Activated CD4-positive, alpha-beta T cell treated with anti-CD3 and anti-CD28 coated beads, Interleukin-2, amount 50 U/mL, for 4 hours (primary cell): ENCODE measurements around the gene MACROD1.
"Not testable (repeated sequence)": the region's sequence is repeated elsewhere in the genome, so short reads cannot be mapped to it uniquely, and the experiment has no call there.

Experiments
- DNase-seq, 2 experiments: peaks; one replicate each; pipeline ENCODE4 v3.0.0-alpha.2; 2020

Gene MACROD1

GRCh38 chr11:64051297-64051696, 114.6 kb downstream of the MACROD1 start:
- DNase-seq: no peak

GRCh38 chr11:64049509-64049908, 116.4 kb downstream of the MACROD1 start:
- no peak for DNase-seq

DNA sequence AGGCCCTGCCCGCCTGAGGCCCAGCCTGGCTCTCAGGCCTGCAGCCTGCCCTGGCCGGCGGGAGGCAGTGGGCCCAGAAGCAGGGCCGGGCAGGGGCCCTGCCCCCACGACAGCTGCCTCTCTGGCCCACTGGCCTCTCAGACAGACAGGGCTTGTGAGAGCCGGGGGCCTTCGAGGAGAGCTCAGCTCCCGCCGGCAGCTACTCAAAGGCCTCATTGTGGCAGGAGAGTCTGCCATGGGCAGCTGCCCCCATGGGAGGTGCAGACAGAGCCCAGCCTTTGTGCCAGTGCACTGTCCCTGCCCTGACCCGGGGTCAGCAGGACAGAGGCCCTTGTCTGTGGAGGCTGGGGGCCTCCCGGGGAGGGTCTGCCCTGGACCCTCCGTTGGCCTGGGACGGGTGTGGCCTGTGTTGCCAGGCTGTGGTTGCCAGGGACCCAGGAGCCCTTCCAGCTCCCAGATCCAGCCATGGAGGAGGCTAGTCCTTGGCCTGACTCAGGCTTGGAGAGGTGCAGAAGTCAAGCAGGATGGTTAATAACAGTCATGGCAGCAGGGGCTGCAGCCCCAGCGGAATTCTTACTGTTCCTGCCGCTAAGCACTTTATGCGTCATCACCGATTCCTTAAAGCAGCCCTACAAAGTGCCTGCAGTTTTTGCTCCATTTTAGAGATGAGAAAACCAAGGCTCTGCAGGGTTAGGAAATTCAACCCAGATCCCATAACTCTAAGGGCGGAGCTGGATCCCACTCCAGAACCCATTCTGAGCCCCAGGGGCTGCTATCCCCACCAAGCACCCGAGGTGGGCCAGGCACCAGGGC, 117.7 kb downstream of the MACROD1 start:
- DNase-seq: no peak

DNA sequence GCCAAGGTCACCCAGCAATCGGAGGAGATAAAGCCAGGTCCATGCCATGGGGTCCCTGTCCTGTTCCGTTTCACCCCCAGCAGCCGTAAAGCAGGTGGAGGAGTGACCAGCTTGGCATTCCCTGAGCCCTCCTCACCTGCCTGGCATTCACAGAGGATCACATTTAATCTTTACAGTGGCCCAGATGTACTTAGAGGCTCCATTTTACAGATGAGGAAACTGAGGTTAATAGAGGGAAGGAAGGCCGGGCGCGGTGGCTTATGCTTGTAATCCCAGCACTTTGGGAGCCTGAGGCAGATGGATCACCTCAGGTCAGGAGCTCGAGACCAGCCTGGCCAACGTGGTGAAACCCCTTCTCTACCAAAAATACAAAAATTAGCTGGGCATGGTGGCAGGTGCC, 118.5 kb downstream of the MACROD1 start:
- not testable (repeated sequence) for DNase-seq

GRCh38 chr11:64045700-64046099, 120.2 kb downstream of the MACROD1 start:
- DNase-seq: no peak

- no peak for DNase-seq
Observed at GRCh38 chr11:64044730-64045393, 121.1 kb downstream of the MACROD1 start.

GRCh38 chr11:64043545-64043944, 122.4 kb downstream of the MACROD1 start:
- DNase-seq: no peak

DNA sequence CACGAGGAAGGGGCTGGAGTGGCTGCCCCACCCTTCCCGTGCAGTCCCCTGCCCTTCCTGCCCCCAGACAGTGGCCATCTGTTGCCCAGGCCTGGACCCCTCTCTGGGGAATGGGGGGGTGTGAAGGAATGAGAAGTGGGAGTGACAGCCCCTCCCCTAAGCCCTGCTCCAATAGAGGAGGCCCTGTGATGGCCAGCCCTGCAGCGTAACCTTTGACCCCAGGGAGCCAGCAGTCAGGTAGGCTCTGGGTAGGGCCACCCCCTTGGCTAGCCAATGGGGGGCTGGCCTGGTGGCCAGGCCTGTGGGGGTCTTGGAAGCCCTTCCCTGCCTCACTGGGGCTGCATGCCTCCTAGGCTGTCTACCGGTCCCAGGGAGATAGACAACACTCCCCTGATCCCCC, 123.6 kb downstream of the MACROD1 start:
- no peak for DNase-seq

GRCh38 chr11:64041846-64042245, 124.1 kb downstream of the MACROD1 start:
- no peak for DNase-seq

DNA sequence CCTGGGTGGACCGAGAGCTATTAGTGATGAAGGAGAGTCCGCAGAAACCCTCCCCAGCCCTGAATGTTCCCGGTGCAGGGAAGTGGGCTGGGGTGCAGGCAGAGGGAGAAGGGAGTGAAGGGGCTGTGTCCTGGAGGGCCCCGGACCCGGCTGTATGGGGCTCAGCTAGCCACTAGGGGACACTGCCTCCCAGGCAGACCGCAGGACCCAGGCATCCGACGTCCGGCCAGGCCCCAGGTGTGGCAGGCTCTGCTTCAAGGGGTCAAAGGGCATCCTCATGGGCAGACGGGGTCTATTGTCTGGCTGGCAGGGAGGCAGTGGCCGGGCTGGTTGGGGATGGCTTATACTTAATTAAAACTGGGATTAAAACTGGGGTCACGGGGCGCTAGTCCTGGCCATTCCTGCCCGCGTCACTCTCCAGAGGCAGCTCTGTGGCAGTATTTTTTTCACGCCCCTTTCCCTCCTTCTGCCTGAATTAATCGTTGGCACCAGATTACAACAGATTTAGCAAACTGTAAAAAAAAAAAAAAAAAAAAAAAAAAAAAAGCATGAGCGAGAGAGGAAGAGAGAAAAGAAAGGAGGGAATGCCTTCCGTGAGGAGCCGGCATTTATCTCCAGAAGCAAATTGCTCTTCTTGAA, 125.1 kb downstream of the MACROD1 start:
- no peak for DNase-seq

DNA sequence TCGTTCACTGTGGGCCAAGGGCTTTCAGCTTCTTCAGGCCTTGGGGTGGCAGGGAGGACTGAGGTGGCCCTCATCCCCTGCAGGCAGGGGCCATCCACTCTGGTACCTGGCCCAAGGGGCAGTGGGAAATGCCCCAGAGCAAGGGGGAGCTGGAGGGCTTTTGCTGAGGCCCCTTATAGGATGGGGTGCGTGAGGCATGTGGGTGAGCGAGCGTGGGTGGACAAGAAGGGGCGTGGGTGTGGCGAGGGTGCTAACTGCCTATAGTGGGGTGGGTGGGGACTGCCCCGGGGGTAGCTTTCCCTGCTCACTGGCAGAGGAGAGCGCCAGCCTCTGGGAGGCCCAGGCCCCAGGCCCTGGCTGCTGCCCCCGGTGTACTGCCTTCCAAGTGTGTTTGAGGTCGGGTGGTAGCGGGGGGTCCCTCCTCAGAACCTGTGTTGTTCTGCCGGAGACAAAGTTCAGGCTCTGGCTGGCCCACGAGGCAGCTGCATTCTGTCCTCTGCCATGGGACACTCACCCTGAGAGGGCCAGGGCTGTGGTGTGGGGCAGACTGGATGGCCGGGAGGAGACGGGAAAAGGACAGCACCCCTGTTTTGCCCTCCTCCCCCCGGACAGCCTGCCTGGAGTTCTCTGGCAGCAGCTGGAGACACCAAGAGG, 126.8 kb downstream of the MACROD1 start:
- DNase-seq: peak in 1 of 2 experiments; percentile 11

GRCh38 chr11:64038500-64038899, 127.4 kb downstream of the MACROD1 start:
- DNase-seq: no peak

- no peak for DNase-seq
Observed at GRCh38 chr11:64037027-64037634, 128.8 kb downstream of the MACROD1 start.

DNA sequence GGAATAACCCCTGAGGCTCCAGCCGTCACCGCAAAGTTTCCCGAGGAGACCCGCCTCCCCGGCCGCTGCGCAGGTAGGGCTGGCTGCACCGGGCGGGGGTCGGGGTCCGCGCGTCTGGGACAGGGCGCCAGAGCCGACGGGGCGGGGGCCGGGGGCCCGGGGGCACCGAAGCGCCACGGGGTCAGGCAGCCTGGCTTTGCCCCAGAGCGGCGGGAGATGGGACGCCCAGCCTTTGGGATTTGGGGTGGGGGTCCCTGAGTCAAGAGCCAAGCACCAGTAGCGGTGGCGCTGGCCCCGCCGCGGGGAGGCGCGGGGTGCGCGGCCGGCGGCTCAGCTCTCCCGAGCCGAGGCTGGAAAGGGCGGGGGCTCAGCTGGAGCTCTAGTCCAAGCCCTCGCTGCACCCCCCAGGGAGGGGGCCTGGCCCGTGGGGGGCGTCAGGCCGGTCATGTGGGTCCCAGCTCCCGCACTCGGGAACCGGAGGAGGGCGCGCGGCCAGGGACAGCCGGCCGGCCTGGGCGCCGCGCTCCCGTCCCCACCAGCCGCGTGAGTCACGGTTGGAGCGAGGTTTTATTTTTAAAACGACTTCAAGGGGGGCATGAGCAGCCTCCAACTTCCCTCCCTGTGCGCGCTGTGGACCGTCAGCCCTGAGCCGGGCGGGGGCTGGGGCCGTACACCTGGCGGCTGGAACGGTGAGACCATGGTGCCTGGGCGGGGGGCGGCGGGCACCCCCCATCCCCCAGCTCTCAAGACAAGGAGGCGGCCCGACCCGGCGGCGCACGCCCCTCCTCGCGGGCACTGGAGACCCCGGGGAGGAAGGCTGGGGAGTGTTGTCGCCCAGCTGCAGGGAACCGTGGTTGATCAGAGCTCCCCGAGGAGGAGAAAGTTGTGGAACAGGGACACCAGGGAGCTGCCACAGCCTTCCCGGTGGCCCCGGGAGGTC, 129.6 kb downstream of the MACROD1 start:
- no peak for DNase-seq

DNA sequence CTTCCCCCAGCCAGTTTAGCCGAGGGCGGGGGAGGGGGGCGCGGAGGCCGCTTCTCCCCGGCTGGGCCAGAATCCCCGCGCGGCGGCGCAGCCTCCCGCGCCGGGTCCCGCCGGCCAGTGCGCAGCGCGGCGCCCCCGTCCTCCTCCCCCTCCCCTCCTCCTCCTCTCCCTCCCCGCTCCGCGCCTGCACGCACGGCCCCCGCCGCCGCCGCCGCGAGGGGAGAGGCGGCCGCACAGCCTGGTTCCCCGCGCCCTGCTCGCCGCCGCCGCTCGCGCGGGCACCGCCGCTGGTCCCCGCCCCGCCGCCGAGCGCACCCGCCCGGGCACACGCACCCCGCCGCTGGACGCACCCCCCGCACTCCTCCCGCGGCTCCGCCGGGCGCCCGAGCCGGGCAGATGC, 130.3 kb downstream of the MACROD1 start, which contains the start of gene FLRT1:
FLRT1 (plus strand) TSS at position 356 of the 400 bp plus-strand sequence. CDS start 80,337 bp downstream, outside the sequence.
- DNase-seq: no peak

GRCh38 chr11:64035081-64035524, 130.8 kb downstream of the MACROD1 start:
- DNase-seq: no peak

DNA sequence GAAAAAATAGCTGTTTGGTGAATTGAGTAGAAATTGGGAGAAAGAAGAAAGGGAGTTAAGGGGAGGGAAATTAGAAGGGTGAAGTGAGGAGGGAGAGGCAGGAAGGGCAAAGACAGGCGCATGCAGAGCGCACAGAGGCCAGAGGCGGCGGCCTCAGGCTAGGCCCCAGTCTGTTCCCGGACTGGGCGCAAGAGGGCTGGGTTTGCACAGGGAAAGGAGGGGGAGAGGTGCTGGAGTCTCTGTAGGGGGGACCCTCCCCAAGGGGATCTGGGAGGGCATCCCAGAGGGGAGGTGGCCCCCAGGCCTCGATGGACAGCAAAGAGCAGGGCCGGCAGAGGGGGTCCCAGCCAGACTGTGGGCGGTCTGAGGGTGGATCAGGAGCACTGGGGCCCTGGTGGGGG, 131.5 kb downstream of the MACROD1 start:
- no peak for DNase-seq

DNA sequence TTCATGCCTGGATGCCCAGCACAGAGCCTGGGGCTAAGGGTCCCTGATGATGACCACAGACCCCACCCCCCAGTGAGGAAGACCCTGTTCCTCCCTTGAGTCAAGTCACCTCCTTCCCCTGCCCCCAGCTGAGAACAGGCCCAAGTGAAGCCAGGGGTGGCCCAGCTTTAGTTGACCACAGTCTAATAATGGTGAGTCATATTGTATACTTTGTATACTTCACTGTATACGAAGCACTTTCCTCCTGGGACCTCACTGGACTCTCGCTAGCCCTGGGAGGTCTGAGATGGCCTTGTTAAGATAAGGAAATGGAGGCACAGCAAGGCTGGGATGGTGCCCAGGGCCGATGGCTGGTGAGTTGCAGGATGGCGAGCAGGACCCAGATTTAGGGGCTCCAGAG, 133.9 kb downstream of the MACROD1 start:
- no peak for DNase-seq

- DNase-seq: no peak
Observed at GRCh38 chr11:64031001-64031400, 134.9 kb downstream of the MACROD1 start.

GRCh38 chr11:64029773-64030172, 136.1 kb downstream of the MACROD1 start:
- no peak for DNase-seq

GRCh38 chr11:64028398-64029115, 137.4 kb downstream of the MACROD1 start:
- no peak for DNase-seq
